ENCODE data around the gene PLEK2.
"Not testable (repeated sequence)": the region's sequence is repeated elsewhere in the genome, so short reads cannot be mapped to it uniquely, and the experiment has no call there.

Gene PLEK2

GRCh38 chr14:67411820-67412421, at the start of gene PLEK2:
Gene PLEK2, minus strand, starts transcription at chr14:67412165. Its CDS starts 106 bp downstream, at chr14:67412059.
- no peak for DNase-seq

DNA sequence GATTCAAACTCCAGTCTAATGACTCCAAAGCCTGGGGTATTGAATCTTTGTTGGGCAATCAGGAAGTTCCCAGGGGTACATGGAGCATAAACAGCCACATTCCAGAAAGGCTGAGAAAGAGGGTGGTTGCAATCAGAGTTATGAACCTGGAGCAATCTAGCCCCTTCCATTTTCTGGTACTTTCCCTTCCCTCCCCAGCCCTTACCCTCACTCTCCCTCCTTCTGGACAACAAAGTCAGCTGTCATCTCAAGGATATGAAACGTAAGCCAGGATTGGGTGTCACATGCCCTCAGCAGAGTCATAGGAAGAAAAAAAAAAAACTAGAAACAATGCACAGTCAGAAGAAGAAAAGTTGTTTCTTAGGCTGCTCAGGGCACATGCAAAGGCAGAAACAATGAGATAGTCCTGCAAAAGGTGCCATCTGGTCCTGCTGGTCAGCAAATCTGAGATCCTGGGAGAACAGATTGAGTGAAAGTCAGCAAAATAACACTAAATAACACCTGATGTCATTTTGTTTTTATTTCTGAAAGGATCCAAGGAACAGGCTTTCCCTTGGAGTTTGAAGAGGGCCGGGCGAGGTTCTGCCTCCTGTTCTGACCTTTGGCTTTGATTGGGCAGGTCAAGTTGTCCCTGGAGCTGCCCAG, 49.5 kb upstream of the PLEK2 start:
- DNase-seq, result no peak

DNA sequence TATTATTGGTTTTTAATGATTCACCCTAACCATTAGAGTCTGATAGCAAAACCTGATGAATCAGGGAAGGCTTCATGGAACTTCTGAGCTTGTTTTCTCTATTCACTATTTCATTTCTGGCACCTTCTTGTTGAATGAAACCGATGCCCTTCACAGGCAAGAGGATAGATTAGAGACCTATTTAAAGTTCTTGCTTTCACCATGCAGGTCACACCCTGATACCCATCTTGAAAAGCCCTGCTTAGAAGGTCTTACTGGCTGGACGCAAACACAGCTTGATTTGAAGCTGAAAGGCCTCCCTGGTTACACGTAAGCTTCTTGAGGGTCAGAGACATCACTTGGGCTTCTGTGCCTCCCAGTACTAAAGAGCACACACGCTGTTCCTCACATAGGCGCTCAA, 47.4 kb upstream of the PLEK2 start:
- no peak for DNase-seq

DNA sequence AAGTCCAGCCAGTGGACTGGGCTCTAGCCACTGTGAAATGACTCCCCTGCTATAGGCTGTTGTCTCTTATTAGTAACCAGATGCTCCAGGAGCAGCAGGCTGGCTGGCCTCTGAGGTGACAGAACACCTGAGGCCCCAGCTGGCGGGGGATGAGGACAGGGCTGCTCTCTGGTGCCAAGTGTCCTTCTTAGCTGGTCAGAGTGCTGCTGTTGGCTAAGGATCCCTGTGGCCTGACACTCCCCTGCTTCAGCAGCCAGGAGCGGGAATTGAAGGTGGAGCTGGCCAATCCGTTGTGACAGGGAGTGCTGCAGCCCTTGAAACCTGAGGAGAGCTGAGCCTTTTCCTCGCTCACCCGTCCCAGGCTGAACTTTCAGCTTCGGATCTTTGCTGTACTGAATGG, 45.8 kb upstream of the PLEK2 start:
- DNase-seq, result no peak

- no peak for DNase-seq
Observed at GRCh38 chr14:67456732-67457131, 44.8 kb upstream of the PLEK2 start.

DNA sequence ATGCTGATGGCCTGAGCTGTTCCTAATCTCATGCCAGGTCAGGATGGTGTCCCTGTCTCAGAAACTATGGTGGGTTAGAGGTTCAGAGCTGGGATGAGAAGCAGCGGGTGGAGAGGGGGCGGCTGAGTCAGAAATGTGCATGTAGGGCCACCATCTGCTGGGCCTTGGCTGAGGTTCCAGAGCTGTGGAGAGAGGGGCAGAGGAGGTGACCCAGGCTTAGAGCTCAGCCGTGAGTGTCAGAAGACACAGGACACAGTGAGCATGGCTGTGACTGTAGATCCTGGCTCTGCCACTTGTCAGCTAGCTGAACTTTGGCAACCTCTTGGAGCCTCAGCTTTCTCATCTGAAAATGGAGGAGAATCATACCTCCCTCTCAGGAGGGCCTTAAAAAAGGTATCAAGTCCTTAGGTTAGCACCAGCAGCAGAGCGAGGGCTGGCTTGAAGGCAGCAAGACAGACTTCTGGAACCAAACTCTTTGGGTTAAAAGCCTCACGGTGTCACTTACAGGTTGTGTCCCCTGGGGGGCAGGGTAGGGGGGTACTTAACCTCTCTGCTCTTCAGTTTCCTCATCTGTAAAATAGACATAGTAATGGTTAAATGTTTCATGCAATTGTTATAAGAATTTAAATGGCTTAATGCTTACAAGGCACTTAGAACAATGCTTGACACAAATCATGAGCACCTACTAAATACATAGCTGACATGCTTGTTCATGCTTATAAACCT, 41.8 kb upstream of the PLEK2 start:
- DNase-seq, result no peak

DNA sequence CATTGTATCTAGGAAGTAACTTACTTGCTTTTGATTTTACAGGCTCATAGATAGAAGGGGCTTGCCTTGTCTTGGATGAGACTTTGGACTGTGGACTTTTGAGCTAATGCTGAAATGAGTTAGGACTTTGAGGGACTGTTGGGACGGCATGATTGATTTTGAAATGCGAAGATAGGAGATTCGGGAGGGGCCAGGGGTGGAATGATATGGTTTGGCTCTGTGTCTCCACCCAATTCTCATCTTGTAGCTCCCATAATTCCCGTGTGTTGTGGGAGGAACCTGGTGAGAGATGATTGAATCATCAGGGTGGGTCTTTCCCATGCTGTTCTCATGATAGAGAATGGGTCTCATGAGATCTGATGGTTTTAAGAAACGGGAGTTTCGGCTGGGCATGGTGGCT, 39.7 kb upstream of the PLEK2 start:
- not testable (repeated sequence) for DNase-seq

DNA sequence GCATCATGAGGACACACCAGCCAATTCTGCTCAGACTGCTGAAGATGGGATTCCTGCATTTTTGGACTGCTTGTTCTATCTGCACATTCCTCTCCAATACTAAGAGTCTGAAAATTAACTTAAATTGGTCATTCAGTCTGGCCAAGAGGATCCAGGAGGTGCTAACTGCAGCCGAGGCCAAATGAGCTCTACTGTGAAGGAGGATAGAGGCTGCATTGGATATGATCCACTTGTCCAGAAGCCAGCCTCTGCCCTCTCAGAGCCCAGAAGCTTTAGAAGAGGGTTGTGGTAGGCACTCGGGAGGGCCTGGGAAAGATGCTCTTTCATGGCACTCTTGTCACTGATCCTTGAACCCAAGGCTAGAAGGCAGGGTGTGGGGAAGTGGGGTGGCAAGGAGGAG, 37.1 kb upstream of the PLEK2 start:
- DNase-seq, result no peak

- no peak for DNase-seq
Observed at GRCh38 chr14:67447033-67447381, 35.0 kb upstream of the PLEK2 start.

DNA sequence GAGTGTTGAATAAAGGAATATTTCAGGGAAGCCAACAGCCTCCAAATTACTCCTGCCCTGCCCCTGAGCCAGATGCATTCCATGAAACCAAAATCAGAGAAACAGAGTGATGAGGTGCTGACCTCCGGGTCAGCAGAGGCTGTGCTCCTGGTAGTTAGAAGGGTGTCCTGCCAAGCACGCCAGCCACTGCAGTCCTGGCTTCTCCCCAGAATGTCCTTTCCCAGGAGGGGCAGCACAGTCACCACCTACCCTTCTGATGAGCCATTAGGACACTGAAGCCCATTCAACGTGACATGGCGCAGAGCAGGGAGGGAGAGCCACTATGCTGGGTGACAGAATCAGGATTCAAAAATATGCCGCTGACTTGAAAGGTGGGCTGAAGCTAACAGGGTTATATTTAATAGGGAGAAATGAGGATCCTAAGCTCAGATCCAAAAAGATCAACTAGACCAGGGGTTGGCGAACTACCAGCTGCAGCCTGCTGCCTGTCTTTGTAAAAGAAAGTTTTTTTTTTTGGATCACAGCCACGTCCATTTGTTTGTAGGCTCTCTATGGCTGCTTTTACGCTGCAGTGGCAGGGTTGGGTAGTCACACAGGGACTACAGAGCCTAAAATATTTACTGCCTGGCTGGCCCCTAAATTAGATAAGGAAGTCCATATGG, 34.5 kb upstream of the PLEK2 start:
- no peak for DNase-seq

GRCh38 chr14:67444395-67444794, 32.4 kb upstream of the PLEK2 start:
- DNase-seq, result no peak

DNA sequence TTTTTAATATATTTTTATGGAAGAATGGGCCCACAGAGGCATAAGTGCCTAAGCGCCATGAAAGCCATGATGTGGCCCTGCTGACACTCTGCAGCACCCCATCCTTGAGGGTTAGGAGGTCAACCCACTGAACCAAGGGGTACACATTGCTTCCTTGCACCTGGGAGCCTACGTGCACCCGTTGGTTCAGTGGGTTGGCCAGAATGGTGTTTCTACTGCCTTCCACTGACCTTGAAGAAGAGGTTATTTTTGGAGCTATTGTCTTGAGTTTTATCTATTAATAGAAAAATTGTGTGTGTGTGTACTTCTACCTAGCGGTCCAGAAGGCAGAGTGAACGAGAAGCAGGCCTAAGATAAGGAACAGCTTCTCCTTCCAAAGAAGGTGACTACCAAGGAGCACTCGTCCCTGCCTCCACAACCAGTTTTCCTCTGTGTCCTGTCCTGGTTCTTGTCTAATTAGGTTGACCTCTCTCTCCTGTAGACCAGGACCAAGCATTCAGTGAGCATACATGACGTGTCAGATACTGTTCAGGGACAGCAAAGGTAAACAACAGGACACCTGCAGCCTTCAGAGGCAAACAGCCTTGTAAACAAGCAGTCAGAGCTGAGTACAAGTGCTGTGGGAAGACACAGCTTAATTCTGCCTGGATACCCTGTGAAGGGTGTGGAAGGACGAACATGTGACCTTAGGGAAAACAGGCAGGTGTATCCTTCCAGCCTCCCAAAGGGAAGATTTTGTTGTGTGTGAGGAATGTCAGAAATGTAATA, 30.4 kb upstream of the PLEK2 start:
- no peak for DNase-seq

DNA sequence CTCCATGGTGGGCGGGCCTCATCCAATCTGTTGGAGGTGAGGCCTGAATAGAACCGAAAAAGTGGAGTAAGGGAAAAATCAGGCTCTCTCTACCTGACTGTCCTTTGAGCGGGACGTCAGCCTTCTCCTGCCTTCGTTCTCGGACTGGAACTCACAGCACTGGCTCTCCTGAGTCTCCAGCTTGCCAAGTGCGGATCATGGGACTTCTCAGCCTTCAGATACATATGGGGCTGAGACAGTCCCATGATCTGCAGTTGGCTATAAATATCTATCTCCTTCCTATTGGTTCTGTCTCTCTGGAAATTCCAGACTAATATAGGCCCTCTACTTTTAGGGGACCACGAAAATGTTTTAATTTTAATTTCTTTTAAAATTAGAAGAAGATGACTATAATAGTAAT, 29.7 kb upstream of the PLEK2 start:
- no peak for DNase-seq

DNA sequence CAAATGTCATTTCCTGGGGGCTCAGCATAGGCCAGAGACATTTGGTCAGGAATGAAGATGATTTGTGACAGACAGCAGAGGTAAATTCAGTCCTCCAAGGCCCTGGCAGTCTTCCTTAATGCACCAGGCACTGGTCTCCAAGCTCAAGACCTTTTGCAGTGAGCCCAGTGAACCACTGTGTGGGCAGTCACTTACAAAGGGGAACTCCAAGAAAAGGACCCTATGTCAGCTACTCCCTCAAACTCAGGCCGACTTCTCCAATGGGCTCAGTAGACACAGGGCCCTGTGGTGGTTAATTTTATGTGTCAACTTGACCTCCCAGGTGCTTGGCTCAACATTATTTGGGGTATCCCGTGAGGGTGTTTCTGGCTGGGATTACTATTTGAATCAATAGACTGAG, 29.3 kb upstream of the PLEK2 start:
- DNase-seq, result no peak

GRCh38 chr14:67440513-67440912, 28.5 kb upstream of the PLEK2 start:
- no peak for DNase-seq

DNA sequence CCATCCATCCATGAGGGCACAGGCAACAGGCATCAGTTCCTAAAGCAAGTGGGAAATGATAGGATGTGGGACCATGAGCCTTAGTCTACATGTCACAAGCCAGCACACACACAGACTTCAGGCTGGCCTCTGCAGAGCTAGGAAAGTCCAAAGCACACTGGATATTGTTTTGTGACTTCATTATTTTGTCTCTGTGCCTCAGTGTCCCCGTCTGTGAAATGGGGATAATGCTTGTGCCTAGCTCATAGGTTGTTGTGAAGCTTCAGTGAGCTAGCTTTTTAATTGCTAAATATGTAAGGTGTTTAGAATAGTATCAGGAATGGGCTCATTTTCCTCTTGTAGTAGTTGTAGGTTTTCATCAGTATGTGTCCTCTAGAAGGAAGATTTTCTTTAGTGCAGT, 27.0 kb upstream of the PLEK2 start:
- no peak for DNase-seq

- DNase-seq, result no peak
Observed at GRCh38 chr14:67436006-67436866, 24.3 kb upstream of the PLEK2 start.

- no peak for DNase-seq
Observed at GRCh38 chr14:67435603-67436002, 23.6 kb upstream of the PLEK2 start.

DNA sequence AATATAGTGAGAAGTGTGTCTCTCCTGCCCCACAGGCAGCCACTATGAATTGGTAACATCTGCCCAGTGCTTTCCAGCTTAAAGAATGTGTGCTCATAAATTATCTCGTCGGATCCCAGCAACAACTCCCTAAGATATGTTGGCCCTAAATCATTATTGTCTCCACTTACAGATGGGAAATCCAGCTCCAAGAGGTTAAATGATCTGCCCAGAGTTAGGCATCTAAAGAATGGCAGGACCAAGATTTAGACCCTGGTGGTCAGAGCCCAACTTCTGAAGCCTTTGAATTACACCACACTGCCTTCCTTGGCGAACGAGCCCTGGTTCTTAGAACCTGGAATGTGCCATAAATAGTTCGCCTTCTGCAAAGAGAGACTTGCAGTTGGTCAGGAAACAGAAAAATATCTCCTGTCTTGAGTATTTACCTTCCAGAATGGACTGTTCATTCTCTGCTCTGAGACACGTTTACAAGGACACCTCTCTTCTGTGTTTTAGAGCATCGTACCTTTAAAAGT, 20.1 kb upstream of the PLEK2 start:
- no peak for DNase-seq

DNA sequence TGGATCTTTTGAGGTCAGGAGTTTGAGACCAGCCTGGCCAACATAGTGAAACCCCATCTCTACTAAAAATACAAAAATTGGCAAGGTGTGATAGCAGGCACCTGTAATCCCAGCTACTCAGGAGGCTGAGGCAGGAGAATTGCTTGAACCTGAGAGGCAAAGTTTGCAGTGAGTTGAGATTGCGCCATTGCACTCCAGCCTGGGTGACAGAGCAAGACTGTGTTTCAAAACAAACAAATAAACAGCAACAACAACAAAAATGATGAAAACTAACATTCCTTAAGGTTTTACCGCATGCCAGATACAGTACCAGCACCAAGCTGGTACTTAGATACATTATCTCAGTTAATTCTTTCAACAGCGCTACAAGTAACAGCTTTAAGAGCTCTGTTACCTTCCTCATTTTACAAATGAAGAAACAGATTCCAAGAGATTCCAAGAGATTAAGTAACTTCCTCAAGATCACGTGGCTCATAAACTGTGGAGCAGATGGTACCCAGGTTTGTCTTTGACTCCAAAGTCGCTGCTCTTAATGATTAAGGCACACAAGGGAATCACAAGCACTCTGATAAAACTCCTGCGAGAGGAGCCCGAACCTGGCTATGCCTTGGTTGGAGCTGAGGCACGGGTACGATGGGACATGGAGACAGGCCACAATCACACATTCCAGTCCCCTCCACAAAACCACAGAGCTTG, 17.7 kb upstream of the PLEK2 start:
- no peak for DNase-seq

GRCh38 chr14:67428501-67429031, 16.6 kb upstream of the PLEK2 start:
- DNase-seq, result no peak
